ENCODE measurements around the gene GLRA3. TPM values are rescaled to one million over a fixed set of nuclear protein-coding genes. Genes with fewer than 3 reads are reported as not detected.

Gene GLRA3
- total and polyA plus RNA-seq, 2 donors (not counting 1 experiment from before 2014, with no cell fraction given) = not detected

Other genes starting within 250 kb of the GLRA3 start
- gene ADAM29, start 89.1 kb upstream of the GLRA3 start, total RNA-seq = not detected in 2 replicates
- not detected in 2 replicates for gene ADAM29, start 89.1 kb upstream of the GLRA3 start, polyA plus RNA-seq